Urinary bladder (tissue), 4 donors: ENCODE measurements around the gene NDUFA13. TPM values are rescaled to one million over a fixed set of nuclear protein-coding genes. Genes with fewer than 3 reads are reported as not detected.

ENCODE experiments used
- DNase-seq: peaks from one replicate; pipeline ENCODE4 v3.0.0-alpha.2; 2015; ENCODE audit errors: extremely low spot score
- H3K27ac ChIP-seq: one replicate; pipeline ENCODE4 v1.5.1; 2013; ENCODE audit warnings: low read depth, mild to moderate bottlenecking, moderate library complexity
- H3K36me3 ChIP-seq: one replicate; pipeline ENCODE4 v1.6.1; 2013; ENCODE audit warnings: mild to moderate bottlenecking, moderate library complexity; ENCODE audit not compliant: insufficient read depth
- H3K4me1 ChIP-seq: one replicate; pipeline ENCODE4 v1.6.1; 2013; ENCODE audit warnings: mild to moderate bottlenecking, moderate library complexity; ENCODE audit not compliant: insufficient read depth
- H3K4me3 ChIP-seq: one replicate; pipeline ENCODE4 v1.5.1; 2013; ENCODE audit warnings: low read depth, low read length
- WGBS: extraction: QIAGEN DNeasy Blood & Tissue Kit; methylation state at CpG from one replicate; pipeline ENCODE4 v1.1.7; 2013; 5-methylcytosine and 5-hydroxymethylcytosine counted together
- polyA plus RNA-seq: library from polyadenylated mRNA; stranded (reverse); fragments of 200-250 nt; gene quantifications from one replicate; pipeline ENCODE4 v1.2.3, GENCODE V29; 2013
- total RNA-seq: library from RNA; depleted of rRNA; stranded (reverse); fragments of >200 nt; gene quantifications from one replicate; pipeline ENCODE4 v1.2.3, GENCODE V29; 2014
- donor health status: healthy with polysubstance abuse.
- donor health status: healthy.

NDUFA13 gene
- total and polyA plus RNA-seq, 2 donors: 74.7 to 318 TPM

DNA sequence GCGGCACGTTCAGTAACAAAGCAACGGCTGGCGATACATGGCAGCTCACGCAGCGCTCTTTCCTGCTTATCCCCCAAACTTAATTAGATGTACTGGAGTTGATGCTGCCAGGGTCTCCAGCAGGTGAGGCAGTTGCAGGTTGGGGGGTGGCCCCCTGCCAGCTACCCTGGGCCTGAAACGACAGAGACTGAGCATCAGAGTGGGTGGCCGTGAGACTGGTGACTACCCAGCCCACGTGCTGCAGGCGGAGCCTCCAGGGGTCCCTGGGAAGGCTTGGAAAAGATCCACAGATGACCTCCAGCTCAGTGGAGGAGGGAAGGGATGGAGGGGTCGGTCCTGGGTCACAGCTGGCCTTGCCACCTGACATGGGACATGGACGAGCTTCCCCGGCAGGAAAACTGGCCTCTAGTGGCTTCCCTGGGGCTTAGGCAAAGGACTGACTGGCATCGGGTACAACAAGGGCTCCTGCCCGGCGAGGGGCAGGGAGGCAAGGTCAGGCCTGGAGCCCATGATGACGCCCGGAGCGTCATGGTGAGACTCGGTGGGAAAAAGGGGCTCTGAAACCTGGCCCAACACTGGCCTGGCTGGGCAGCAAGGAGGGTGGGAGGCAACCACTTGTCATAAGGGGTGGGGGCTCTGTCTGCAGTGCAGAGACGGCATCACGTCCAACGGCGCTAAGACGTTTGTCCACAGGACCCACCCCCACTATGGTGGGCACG is 46.1 kb downstream of the NDUFA13 start:
- Histone ChIP-seq H3K4me1 (no peaks in the 10 kb centered on the region), H3K36me3 (no peaks in the 10 kb centered on the region), H3K4me3 (no peak overlapping the region), H3K27ac (no peak overlapping the region)
- DNase-seq: no peak
- 85% methylated on average over 26 of the region's 26 CpGs for WGBS

DNA sequence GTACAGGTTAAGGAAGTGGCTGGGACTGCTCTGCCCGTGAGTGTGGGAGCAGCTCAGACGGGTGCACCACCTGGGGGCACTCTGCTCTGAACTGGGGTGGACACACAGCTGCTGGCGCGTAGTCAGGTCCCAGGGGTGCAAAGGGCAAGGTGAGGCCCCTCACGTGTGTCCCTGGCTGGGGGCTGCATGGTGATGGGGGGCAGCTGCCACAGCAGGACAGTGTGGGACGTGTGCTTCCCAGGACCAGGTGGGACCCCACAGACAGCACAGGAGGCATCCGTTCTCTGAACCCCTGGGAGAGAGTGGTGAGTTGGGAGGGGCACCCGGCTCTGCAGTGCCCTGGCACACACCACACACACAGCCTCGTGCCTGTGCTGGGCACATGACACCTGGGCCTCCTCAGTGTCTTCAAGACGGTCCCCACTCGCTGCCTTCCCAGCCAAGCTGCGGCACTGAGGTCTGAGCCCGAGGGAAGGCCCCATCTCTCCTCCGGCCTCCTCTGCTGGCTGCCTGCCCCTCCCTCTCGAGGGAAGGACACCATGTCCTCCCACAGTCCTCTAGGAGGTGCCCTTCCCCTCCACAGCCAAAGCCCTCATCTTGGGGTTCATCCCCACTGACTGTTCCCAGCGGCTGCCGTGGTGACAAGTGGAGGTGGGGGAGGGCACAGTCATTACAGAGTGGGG is 46.8 kb downstream of the NDUFA13 start:
- 73% methylated on average over 17 of the region's 17 CpGs for WGBS
- H3K4me3 ChIP-seq: no peak overlapping the region

DNA sequence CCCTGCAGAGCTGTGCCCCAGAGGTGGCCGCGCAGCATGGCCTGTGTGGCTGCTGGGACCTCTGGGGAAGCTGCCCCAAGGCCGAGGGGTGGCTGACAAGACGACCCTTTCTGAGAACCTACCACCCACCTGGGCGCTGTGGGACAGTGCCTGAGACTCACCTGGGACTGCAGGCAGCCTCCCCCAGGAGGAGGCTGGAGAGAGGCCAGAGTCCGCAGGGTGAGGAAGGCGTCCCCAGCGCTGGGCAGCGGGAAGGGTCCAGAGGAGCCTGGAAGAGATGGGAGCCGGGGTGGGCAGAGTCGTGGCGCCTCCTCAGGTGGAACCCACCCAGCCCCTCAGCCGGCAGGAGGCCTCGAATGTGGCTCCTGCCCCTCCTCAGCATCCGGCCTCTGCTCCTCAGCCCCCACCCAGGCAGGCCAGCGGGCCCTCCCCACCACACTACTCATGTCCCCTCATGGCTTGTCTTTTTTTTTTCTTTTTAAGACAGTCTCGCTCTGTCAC is 47.4 kb downstream of the NDUFA13 start:
- no peaks in the 10 kb centered on the region for H3K36me3 ChIP-seq
- no peaks in the 10 kb centered on the region for H3K4me1 ChIP-seq
- no peak overlapping the region for H3K27ac ChIP-seq
- DNase-seq: no peak
- no peak overlapping the region for H3K4me3 ChIP-seq
- 90% methylated on average over 17 of the region's 17 CpGs for WGBS

More for the DNA sequence above, 46.8 kb downstream of the NDUFA13 start:
- DNase-seq: no peak
- Histone ChIP-seq H3K36me3 (no peaks in the 10 kb centered on the region), H3K4me1 (no peaks in the 10 kb centered on the region), H3K27ac (no peak overlapping the region)

DNA sequence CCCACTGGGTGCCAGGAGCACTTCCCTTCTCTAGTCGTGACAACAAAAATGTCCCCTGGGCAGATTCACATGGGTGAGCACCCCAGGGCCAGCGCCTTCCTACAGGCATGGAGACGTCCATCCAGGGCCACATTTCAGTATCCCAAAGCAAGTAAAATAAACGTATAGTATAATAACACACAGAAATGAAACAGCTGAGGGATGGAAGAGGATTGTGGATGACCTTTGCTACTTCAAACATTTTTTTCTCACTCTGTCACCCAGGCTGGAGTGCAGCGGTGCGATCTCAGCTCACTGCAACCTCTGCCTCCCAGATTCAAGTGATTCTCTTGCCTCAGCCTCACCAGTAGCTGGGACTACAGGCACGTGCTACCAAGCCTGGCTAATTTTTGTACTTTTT is 50.3 kb downstream of the NDUFA13 start:
- Histone ChIP-seq H3K36me3 (no peaks in the 10 kb centered on the region), H3K27ac (no peak overlapping the region), H3K4me3 (no peak overlapping the region), H3K4me1 (no peaks in the 10 kb centered on the region)
- DNase-seq: no peak
- WGBS: 80% methylated on average over 7 of the region's 7 CpGs

DNA sequence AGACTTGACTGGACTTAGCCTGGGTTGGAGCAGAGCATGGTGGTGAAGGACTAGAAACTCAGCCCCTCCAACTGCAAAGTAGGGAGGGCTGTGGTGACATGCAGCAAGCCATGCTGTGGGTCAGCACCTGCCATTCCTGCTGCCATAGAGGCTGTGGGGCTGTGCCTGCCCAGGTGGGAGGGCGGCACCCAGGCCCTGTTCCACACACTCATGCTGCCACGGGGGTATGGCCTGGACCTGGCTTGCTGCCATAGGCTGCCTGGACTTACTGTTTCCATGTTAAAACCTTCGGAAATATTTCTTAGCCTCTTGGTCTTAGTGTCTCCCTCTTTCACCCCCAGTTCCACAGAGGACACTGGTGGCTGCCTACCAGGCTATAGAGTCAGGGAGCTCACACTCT is 51.4 kb downstream of the NDUFA13 start:
- Histone ChIP-seq H3K36me3 (no peaks in the 10 kb centered on the region), H3K4me1 (no peaks in the 10 kb centered on the region), H3K4me3 (no peak overlapping the region), H3K27ac (no peak overlapping the region)
- no peak for DNase-seq
- WGBS: 83% methylated on average over 3 of the region's 3 CpGs

DNA sequence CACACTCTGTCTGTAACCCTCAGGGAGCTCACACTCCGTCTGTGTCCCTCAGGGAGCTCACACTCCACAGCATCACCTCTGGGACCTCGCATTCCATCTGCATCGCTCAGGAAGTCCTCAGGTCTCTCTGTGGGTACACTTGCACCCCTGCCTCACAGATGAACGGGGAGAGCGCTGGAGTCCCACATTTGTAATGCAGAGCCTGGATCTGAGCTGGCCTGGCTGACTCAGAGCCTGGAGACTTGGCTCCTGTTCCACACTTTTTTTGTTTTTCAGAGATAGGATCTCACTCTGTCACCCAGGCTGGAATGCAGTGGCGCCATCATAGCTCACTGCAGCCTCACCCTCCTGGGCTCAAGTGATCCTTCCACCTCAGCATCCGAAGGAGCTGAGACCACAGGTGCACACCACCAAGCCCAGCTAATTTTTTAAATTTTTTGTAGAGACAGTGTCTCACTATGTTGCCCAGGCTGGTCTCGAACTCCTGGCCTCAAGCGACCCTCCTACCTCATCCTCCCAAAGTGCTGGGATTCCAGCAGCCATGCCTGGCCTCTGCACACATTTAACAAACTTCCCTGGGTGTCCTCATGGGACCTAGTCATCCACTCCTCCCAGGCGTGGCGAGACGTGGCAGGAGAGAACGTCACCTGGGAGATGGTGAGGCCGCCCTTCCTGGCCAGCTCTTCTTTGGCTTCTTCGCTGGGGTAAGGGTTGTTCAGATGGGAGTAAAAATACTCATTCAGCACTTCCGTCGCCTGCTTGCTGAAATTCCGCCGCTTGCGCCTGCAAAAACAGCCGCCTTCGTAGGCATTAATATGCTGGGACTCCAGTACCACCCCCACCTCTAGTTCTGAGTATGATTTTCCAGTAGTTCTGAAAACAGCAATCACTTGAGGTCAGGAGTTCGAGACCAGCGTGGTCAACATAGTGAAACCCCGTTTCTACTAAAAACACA is 53.1 kb downstream of the NDUFA13 start:
- DNase-seq: no peak
- Histone ChIP-seq H3K4me3 (no peak overlapping the region), H3K27ac (no peak overlapping the region), H3K36me3 (no peaks in the 10 kb centered on the region), H3K4me1 (no peaks in the 10 kb centered on the region)
- WGBS: 91% methylated on average over 25 of the region's 25 CpGs

DNA sequence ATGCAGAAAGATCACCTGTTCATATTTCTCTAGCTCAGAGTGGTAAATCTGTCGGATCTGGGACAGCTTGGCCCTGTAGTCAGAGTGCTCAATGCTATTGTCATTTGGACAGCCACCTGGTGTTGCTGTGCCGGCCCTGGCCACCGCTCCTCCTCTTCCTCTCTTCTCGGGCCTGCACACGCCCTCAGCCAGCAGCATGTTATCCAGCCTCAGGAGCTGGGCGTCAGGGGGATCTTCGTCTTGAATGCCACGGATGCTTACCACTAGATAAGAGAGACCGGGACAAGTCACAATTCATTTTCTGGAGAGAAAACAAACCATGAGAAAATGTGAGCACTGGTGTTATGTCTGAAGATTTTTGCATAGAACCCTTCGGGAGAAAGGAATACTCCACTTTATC is 54.5 kb downstream of the NDUFA13 start:
- H3K36me3 ChIP-seq: no peaks in the 10 kb centered on the region
- WGBS: 83% methylated on average over 10 of the region's 10 CpGs
- no peak overlapping the region for H3K4me3 ChIP-seq
- no peak for DNase-seq
- H3K27ac ChIP-seq: no peak overlapping the region
- no peaks in the 10 kb centered on the region for H3K4me1 ChIP-seq

DNA sequence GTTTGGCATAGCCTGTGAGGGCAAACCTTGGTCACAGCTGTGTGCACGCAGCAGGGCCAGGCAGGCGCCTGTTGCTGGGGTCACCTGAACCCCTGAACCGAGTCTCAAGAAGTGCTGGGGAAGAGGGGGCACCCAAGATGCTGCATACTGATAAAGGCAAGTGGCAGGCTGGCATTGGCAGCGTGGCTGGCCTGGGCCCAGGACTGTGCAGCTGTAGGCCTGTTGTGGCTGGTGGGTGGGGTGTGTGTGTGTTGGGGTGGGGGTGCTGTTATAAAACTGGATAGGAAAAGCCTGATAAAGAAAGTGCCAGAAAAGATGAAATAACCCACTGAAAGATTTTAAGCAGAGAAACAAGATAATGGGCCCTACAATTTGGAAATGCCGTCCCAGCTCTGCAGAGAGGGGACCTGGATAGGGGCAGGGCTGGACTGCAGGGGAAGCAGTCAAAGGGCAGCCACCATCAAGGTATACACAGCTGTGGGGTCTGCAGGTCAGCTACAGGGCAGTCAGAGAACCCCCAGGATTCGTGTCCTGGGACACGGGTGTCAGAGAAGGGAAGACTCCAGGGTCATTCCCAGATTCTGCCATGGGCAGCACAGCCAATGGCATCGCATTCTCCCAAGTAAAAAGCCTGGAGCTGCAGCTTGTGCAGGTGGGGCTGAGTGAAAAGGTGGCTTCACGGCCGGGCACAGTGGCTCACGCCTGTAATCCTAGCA is 55.2 kb downstream of the NDUFA13 start:
- Histone ChIP-seq H3K27ac (no peak overlapping the region), H3K4me3 (no peak overlapping the region), H3K4me1 (no peaks in the 10 kb centered on the region), H3K36me3 (no peaks in the 10 kb centered on the region)
- WGBS: 91% methylated on average over 11 of the region's 11 CpGs
- DNase-seq: no peak

DNA sequence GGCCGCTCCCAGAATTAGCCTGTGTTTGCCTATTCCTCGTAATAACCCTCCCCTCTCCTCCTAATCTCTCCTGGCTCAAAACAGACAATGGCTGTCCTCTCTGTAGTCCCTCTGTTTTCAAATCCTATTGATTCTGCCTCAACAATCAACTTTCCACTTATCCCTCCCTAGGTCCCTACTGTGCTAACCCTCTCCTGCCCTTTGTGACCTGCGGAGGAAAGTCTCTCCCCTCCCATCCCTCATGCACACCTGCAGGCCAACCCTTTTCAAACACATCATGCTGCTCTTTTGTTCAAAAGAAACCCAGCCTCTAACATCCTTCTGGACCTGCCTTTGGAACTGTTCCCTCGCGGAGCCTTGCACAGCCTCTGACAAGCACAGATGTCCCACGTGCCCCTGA is 59.4 kb downstream of the NDUFA13 start:
- Histone ChIP-seq H3K36me3 (no peaks in the 10 kb centered on the region), H3K4me3 (no peak overlapping the region), H3K4me1 (no peaks in the 10 kb centered on the region), H3K27ac (no peak overlapping the region)
- 82% methylated on average over 6 of the region's 6 CpGs for WGBS
- no peak for DNase-seq

Other genes with a start within 250 kb of the NDUFA13 start
- gene TM6SF2, start 242.9 kb upstream of the NDUFA13 start, total RNA-seq: 1.5 TPM
- 0.72 TPM for gene TM6SF2, start 242.9 kb upstream of the NDUFA13 start, polyA plus RNA-seq
- 13.5 TPM for gene SUGP1, start 195.7 kb upstream of the NDUFA13 start, total RNA-seq
- gene SUGP1, start 195.7 kb upstream of the NDUFA13 start, polyA plus RNA-seq: 34.7 TPM
- 31.7 TPM for gene MAU2, start 195.4 kb upstream of the NDUFA13 start, total RNA-seq
- 34.6 TPM for gene MAU2, start 195.4 kb upstream of the NDUFA13 start, polyA plus RNA-seq
- gene GATAD2A, start 110.5 kb upstream of the NDUFA13 start, total RNA-seq: 15.8 TPM
- gene GATAD2A, start 110.5 kb upstream of the NDUFA13 start, polyA plus RNA-seq: 22.9 TPM
- 0.85 TPM for gene TSSK6, start 677 bp upstream of the NDUFA13 start, total RNA-seq
- 1.8 TPM for gene TSSK6, start 677 bp upstream of the NDUFA13 start, polyA plus RNA-seq
- gene YJEFN3, start 12.7 kb downstream of the NDUFA13 start, total RNA-seq: 1.8 TPM
- 4.6 TPM for gene YJEFN3, start 12.7 kb downstream of the NDUFA13 start, polyA plus RNA-seq
- 0.32 TPM for gene CILP2, start 22.0 kb downstream of the NDUFA13 start, total RNA-seq
- gene CILP2, start 22.0 kb downstream of the NDUFA13 start, polyA plus RNA-seq: 0.32 TPM
- gene PBX4, start 102.5 kb downstream of the NDUFA13 start, total RNA-seq: 3.9 TPM
- 2.1 TPM for gene PBX4, start 102.5 kb downstream of the NDUFA13 start, polyA plus RNA-seq
- gene LPAR2, start 112.0 kb downstream of the NDUFA13 start, total RNA-seq: 4.1 TPM
- gene LPAR2, start 112.0 kb downstream of the NDUFA13 start, polyA plus RNA-seq: 4.9 TPM
- gene GMIP, start 127.4 kb downstream of the NDUFA13 start, total RNA-seq: 3.6 TPM
- gene GMIP, start 127.4 kb downstream of the NDUFA13 start, polyA plus RNA-seq: 6.2 TPM
- gene ATP13A1, start 147.5 kb downstream of the NDUFA13 start, total RNA-seq: 27.7 TPM
- 35.5 TPM for gene ATP13A1, start 147.5 kb downstream of the NDUFA13 start, polyA plus RNA-seq
- 9.5 TPM for gene ZNF101, start 152.6 kb downstream of the NDUFA13 start, total RNA-seq
- gene ZNF101, start 152.6 kb downstream of the NDUFA13 start, polyA plus RNA-seq: 4.3 TPM
- 30.1 TPM for gene ZNF14, start 216.9 kb downstream of the NDUFA13 start, total RNA-seq
- gene ZNF14, start 216.9 kb downstream of the NDUFA13 start, polyA plus RNA-seq: 5.0 TPM